GM18873 (cell line): ENCODE results near the gene NFKB2.

ENCODE experiments used
- ATAC-seq: cut with Tn5 transposase; IDR thresholded peaks from one replicate; pipeline ENCODE4 v1.9.1; 2021; ENCODE audit warnings: mild to moderate bottlenecking, moderate library complexity, moderate number of reproducible peaks; ENCODE audit not compliant: unreplicated experiment, low FRiP score

Gene NFKB2

DNA sequence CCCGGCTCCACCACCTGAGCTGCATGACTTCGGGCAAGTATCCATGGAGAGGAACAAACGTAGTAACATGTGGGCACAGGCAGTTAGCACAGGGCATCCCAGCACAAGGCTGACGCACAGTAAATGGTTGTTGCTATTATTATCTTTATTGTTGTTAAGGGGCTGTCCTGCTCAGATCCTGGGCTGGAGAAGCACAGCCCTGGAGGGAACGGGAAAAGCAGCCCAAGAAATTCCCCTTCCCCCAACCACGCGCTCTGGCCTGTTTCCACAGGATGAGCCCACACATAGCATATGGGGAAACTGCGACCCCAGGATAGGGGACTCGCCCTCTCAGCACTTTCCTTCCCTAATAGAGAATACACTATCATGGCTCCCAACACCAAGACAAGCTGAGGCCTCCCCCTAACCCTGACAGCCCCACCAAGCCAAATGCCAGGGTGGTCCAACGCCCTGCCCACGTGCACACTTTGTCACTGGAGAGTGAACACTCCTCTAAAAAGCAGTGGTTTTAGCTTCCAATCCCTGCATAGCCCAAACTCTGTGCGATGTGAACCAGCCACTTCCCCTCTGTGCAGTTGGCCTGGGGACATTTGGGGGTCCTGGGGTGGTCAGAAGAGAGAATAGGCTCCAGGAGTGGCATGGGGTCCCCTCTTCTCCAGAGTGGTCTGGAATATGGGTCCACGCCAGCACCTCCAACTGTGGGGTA lies 12.1 kb downstream of the NFKB2 start:
- no peak for ATAC-seq

DNA sequence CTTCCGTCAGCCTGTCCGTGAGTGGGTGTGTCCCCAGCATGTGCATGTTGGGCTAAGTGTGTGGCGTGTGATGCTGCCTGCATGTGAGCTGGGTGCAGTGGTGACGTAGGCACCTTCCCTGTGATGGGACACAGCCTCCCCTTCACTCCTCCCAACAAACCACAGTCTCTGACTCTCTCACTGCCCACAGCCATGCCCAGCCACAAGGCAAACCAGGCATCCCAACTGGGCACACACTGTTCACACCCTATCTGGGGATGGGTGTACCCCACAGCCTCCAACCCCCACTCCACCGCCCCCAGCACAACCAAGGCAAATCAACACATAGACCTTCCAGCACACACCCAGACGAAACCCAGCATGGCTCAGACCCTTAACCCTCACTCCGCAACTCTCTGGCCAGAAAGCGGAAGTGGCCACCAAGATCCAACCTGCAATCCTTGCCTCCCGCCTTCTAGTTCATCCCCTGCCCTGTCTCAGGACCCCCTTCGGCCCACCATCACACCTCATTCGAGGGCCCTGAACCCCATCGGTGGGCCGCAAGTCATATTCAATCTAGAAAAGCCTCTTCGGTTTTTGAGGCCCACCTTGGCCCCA lies 12.7 kb downstream of the NFKB2 start:
- no peak for ATAC-seq

DNA sequence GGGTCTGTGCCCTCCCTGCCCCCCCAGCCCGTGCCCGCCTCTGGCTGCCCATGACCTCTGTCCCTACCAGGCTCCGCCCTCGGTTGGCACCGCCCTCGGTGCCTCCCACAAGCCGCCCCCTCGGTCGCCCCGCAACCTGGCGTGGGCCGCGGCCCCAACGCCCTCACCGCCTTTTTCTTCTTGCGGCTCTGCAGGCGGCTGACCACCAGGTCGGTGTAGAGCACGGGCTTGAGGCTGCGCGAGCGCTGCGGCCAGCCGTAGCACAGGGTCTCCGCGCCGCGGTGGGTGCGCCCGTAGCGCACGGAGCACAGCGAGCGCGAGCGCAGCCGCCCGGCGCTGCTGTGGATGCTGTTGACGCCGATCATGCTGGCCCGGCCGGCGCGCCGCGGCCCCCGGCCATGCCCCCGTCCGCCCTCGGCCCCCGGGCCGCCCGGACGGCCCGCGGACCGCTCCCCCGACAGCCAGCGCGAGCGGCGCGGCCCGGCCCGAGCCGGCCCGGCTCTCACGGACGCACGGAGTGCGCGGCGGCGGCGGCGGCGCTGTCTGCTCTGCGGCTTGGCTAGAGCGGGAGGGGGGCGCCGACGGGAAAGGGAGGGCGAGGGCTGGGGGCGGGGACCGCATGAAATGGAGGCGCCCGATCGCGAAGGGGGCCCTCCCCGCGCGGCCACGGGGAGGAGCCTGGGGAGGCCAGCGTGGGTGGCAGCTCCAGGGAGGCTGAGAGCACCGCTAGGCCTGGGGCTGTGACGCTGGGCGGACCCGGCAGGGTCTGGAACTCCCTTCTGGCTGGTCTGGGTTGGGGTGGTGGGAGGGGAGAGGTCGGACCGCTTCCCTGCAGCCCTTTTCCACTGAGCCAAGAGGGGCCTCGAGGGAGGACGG lies 13.5 kb downstream of the NFKB2 start:
- no peak for ATAC-seq

DNA sequence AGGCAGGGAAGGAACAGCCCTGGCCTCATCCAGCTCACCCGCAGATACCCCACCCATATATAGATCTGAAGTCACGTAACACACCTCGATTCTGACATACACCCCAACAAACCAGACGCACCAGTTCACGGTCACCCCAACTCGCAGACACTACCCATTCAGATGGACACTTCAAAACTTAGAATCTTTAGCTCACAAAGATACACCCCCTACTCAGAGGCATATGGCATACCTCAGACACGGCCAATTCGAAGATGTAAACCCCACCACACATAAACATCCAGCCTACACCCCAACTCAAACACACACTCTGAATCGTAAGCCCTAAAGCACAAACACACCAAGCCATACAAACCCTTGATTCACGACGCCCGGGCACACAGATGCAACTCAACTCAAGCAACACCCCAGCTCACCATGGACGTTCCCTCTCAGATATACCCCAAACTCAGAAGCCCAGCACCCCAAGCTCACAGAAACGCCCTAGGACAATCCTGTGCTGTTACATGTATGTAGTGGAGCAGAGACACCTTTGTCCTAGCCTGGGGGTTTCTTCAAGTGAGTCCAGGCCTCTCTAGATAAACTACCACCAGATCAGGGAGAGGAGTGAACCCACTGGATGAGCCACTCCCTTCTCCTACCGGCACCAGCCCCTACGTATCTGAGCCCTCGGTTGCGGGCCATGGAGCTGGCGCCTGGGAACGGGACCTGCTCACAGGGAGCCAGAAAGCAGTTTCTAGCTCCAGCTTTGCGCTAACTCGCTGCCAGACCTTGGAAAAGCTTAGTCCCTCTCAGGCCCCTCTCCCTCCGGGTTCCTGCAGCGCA lies 14.3 kb downstream of the NFKB2 start:
- no peak for ATAC-seq

DNA sequence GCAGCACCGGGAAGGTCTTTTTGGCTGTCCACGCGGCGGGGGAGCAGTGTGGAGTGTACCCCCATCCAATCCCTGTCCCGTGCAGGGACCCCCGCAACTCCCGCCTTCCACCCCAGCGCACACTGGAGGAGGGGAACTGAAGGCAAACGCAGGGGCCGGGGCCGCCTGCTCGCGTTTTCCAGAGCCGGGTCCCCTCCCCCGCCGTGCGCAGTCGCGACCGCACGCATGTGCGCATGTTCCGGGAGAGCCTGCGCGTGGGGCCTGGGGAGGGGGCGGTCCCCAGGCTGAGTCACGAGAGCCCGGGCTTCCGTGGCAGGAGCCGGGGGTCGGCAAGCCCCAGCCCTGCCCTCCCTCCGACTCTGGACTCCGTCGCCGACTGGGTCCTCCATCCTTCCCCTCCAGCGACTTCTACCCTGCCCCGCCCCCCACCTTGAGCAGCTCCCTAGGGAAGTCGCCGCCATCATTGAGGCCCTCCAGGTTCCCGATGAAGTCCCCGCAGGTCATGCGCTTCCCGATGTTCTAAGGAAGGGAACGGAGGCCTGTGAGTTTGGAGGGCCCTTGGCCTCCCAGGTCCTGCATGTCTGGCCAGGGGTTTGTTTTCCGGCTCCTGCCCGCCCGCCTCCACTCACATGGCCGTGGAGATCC lies 15.0 kb downstream of the NFKB2 start:
- ATAC-seq = no peak

DNA sequence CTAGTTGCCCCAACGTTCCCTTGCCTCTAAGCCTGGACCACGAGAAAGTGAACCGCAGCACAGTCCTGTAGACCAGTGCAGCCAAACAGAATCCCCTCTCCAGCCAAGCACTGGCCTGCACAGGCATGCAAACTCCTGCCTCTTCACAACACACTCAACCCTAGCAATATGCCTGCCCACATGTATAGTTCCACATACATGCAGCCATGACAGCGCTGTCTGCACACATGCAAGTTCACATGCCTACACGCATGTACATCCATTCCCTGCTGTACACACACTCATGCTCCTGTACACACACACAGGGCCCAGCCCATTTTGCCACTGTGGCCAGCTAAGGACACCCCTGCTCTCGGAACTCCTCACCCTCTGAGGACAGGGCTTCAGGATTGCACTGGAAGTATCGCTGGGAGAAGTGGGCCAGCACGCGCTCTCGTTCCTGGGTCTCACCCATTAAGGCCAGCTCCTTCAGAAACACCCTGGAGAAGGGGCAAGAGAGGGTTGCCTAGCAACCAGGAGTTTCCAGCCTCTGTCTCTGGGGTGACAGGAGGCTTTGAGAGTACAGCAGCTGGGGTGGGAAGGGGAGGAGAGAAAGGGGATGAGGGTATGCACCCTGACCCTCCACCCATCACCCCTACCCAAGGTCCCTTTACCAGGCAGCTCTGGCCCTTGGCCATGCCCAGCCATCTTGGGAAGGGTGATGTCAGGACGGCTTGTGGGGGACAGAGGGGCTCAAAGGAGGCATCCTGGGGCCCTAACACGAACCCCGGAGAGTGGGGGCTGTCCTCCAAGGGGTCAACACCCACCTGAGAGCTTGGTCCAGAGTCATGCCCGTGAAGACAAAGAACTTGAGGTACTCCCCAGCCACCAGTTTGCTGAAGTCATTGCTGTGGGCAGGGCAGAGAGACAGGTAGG lies 16.1 kb downstream of the NFKB2 start:
- ATAC-seq = no peak

DNA sequence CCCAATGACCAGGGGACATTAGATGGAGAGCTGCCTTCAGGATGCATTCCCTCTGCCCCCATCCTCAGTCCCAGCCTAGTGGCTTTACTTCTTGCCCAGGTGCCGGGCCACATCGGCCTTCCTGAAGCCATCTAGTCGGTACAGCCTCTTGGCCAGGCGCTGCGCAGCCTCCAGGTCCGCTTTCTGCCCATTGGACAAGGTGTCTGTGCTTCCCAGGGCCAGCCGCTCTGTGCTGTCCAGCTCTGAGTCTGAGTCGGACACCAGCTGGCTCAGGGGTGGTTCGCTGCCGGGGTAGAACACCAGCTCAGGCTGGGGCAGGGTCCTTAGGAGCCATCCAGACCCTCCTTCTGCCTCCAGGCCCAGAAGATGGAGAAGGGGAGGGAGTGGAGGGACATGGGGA lies 16.8 kb downstream of the NFKB2 start:
- ATAC-seq = no peak

DNA sequence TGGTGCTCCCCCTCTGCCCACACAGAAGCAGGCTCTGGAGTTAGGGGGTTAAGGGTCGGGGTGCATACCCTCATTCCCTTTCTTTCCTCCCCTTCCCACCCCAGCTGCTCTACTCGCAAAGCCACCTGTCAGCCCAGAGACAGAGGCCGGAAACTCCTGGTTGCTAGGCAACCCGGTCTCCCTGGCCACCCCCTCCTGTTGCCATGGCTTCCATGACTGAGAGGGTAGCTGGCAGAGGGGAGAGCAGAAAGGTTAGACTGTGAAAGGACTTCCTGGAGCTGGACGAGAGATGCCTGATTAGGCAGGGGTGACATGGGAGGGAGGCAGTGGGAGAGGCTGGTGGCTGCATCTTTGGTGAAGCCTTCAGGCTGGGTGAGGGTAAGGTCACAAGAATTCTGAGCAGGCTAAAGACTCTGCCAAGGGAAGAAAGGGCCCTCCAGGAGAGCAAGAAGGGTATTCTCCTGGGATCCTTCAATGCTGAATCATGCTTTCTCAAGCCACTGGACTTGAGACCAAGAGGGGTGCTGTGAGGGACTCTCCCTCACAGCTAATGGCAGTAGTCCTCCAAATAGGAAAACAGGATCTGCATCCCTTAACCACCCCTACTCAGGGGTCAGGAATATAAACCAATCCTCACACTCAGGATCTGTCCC lies 17.7 kb downstream of the NFKB2 start:
- ATAC-seq = no peak

DNA sequence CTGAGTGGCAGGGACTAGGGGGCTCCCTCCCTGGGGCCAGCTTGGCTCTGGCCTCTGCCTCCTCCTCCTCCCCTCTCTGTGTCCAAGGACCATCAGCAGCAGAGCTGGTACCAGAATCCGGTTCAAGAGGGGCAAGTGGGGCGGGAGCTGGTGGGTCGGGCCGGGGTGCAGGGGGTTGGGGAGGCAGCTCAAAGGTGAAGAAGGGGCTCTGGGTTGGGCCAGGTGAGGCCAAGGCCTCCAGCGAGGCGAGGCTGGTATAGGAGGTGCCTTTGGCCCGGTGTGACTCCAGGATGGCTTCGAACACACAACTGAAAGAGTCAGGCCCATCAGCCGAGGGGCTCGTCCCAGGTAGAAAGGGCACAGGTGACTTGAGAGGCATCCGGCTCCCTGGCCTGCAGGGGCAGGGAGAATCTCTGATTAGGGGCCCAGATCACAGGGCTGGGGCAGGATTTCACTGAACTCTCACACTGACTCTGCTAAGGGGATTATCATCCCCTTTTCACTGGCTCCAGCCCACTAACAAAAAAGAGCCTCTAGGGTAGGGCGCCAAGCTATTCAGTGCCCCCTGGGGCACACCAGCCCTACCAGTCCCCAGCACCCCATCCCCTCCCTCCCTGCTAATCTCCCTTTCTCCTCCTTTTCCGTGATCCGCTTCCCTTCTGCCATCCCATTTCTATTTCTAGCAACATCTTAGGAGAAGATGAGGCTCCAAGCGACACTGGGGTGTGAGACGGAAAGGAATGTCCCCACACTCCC lies 18.5 kb downstream of the NFKB2 start:
- no peak for ATAC-seq

DNA sequence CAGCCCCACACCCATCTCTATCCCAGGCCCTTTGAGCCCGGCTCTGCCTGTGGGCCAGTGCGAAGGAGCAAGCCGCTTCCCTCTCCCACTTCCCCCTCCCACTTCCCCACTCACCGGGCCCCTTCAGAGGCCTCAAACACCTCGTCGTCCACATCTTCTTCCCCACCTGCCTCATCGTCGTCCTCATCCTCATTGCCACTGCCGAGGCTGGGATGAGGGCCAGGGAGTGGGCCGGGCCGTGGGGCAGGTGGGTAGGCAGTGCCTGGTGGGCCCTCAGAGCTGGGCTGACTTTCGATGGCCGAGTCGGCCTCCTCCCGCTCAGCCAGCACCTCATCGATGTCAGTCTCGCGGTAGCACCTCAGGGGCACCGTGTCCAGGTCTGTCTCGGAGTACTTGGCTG lies 19.2 kb downstream of the NFKB2 start:
- ATAC-seq = no peak

DNA sequence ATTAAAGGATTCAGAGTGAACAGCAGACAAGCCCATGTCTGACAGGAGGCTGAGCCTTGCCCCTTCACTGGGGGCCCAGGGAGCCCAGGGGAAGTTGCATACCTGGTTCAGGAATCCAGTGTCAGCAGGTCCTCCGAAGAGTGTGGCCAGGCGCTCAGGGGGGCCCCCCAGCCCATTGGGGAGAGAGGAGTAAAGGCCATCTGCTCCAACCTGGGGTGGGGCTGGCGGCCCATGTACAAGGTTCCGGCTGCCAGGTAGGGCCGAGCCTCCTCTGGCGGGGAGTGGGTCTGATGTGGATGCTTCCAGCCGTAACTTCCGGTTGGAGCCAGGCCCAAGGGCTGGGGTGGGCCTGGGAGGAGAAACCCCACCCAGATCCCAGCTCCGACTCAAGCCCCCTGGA lies 20.8 kb downstream of the NFKB2 start:
- ATAC-seq = no peak

DNA sequence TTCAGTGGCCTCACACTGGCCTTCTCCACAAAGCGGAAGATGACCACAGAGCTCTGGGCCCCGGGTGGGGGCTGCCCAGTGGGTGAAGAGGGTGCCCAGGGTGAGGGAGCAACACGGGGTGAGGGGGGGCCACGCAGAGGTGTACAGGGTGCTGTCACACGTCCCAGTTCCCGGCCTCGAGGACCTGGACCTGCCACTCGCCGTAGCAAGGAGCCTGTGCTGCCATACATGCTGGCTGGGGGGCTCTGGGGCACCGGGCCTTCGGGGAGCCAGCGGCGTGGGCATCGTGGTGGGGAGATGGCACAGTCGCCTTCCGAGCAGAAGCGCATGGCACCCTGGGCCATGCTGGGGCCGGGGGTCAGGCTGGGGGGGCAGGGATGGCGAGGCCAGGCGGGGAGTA lies 21.2 kb downstream of the NFKB2 start:
- ATAC-seq = no peak

DNA sequence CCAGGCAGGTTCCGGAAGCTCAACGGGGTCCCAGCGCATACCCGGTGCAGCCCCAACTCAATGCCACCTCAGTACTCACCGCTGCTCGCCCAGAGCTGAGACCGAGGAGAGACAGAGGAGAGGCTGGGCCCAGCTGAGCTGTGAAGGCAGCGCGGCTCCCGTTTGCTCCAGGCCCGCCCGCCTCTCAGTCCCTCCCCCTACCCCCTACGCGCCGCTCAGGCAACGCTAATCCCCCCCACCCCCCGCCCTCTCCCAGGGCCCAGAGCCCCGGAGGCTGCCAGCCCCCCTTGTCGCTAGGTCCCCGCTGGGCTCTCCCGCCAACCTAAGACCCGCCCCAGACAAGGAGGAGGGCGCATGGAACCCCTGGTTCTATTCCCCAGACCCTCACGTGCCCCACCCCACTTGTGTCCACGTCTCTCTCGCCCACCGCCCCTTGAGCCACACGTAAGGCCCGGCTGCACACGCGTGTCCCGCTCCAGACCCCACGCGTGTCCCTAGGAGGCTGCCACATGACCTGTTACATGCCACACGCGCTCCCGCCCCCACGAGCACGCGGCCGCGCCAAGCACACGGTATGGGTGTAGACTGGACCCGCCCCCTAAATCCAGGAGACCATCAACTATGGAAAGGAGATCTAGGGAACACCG lies 23.2 kb downstream of the NFKB2 start, which contains the start of gene PSD:
Gene PSD, minus strand, starts transcription at position 164 of the 647 bp plus-strand sequence. CDS start 1,747 bp downstream, outside the sequence.
- ATAC-seq = no peak

DNA sequence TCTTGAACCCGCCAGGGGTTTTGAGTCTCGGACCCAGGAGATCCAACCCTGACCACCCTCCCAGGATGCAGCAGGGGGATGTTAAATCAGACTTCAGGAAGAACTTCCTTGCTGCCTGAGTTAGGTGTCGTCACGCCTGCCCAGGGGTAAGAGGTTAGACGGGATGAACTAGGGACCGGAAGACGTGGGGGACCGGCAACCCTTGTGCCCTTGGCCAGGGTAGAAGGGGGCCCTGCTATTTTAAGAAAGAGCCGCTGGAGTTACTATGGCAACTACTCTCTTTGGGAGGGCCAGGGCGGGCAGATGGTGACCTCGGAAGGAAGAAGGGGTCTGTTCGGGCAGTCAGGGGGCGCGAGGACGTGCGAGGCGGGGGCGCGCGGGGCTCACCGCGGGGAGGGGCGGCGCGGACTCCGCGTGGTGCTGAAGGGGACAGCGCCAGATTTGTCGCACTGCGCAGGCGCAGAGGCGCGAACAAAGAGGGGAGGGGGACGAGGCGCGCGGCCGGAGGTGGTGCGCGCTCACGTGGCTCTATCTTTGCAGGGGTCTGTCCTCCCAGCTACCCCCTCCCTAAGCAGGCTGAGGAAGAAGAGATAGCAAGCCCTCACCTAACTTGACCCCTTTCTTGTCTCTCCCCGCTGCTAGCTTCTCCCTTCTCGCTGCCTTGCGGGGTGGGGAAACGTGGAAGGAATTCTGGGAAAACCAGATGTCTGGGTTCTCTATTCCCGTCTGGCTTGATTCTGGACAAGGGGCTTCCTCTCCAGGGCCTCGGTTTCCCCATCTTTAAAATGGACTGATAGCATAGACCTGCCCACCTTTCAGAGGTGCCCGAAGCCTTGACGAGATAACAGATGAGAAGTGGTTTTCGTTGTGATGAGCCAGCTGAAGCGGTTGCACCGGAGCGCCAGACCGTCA lies 24.0 kb downstream of the NFKB2 start:
- no peak for ATAC-seq

DNA sequence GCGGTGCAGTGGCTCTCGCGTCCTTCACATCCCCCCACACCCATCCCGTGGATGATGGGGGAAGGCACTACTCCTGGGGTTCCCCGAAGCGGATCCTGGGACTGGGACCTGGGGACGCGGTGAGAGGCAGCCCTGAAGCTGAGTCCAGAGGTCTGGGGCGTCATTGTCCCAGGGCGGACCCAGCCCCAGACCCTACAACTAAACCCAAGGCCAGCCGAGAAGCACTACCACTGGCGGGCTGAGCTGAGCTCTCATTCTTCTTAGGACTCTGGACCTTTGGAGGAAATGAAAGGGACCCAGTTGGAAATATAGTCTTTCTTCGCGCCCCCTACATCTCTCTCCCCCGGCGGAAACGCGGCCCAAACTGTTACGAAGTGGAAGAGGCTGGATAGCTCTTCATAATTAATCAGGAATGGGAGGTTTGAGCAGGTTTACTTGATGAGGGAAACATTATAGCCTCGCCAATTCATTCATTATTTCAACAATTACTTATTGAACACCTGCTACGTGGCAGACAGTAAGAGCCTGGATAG lies 24.7 kb downstream of the NFKB2 start:
- no peak for ATAC-seq
